GM19035 (cell line): ENCODE data around the gene NFIX.

ENCODE experiments used
- ATAC-seq: cut with Tn5 transposase; IDR thresholded peaks from one replicate; pipeline ENCODE4 v1.9.1; 2021; ENCODE audit not compliant: unreplicated experiment

The NFIX gene

GRCh38 chr19:13101590-13102415 is 106.5 kb downstream of the NFIX start:
- ATAC-seq, result no peak

- ATAC-seq, result no peak
Observed at GRCh38 chr19:13102416-13102665, 107.1 kb downstream of the NFIX start.

- ATAC-seq, result peak; percentile 38
Observed at GRCh38 chr19:13102666-13103580, 107.6 kb downstream of the NFIX start, which contains the start of gene LYL1. Gene LYL1 (minus strand): TSS chr19:13102858. CDS start chr19:13101171, 1,687 bp downstream.

GRCh38 chr19:13103581-13104359 is 108.5 kb downstream of the NFIX start:
- ATAC-seq, result no peak

GRCh38 chr19:13104360-13104847 is 109.1 kb downstream of the NFIX start:
- ATAC-seq, result peak; percentile 35

- ATAC-seq, result no peak
Observed at GRCh38 chr19:13104848-13105711, 109.8 kb downstream of the NFIX start.

- ATAC-seq, result no peak
Observed at GRCh38 chr19:13109361-13110098, 114.3 kb downstream of the NFIX start.

- ATAC-seq, result no peak
Observed at GRCh38 chr19:13110099-13110610, 114.9 kb downstream of the NFIX start.

GRCh38 chr19:13112555-13112954 is 117.3 kb downstream of the NFIX start:
- ATAC-seq, result no peak

- no peak for ATAC-seq
Observed at GRCh38 chr19:13115936-13116281, 120.6 kb downstream of the NFIX start.

GRCh38 chr19:13116282-13117175 is 121.3 kb downstream of the NFIX start, which contains the start of gene TRMT1:
Gene TRMT1 (minus strand): TSS chr19:13116740. CDS start chr19:13116399, 341 bp downstream.
- peak; percentile 55 for ATAC-seq

GRCh38 chr19:13117176-13117771 is 122.0 kb downstream of the NFIX start:
- ATAC-seq, result no peak

GRCh38 chr19:13117772-13118423 is 122.6 kb downstream of the NFIX start, which contains the start of gene NACC1:
Gene NACC1 (plus strand): TSS chr19:13118264. CDS start chr19:13135208, 16,944 bp downstream.
- ATAC-seq, result peak; percentile 51

- ATAC-seq, result peak; percentile 1
Observed at GRCh38 chr19:13118424-13119193, 123.3 kb downstream of the NFIX start.

GRCh38 chr19:13119627-13120026 is 124.4 kb downstream of the NFIX start:
- no peak for ATAC-seq

- ATAC-seq, result no peak
Observed at GRCh38 chr19:13120031-13120430, 124.8 kb downstream of the NFIX start.
